SKM-1 (cell line): ENCODE measurements around the gene ZBTB9.
A peak's percentile ranks its signal among the peaks of the same experiment; 100 is the strongest.

Experiments used
- DNase-seq: peaks from one replicate; lab custom pipeline; 2025; ENCODE audit not compliant: unreplicated experiment; lab: John Stamatoyannopoulos, UW

The ZBTB9 gene

GRCh38 chr6:33433001-33433543 lies 21.3 kb upstream of the ZBTB9 start:
- no peak for DNase-seq

GRCh38 chr6:33433544-33434191 lies 20.7 kb upstream of the ZBTB9 start:
- no peak for DNase-seq

GRCh38 chr6:33434961-33435360 lies 19.4 kb upstream of the ZBTB9 start:
- no peak for DNase-seq

- no peak for DNase-seq
Measured at GRCh38 chr6:33437666-33438065, 16.7 kb upstream of the ZBTB9 start.

GRCh38 chr6:33438978-33439594 lies 15.3 kb upstream of the ZBTB9 start:
- no peak for DNase-seq

- DNase-seq, result no peak
Measured at GRCh38 chr6:33439956-33440648, 14.3 kb upstream of the ZBTB9 start.

- DNase-seq, result no peak
Measured at GRCh38 chr6:33440649-33441309, 13.6 kb upstream of the ZBTB9 start.

- DNase-seq, result no peak
Measured at GRCh38 chr6:33441457-33441856, 12.9 kb upstream of the ZBTB9 start.

- DNase-seq, result no peak
Measured at GRCh38 chr6:33442283-33442682, 12.1 kb upstream of the ZBTB9 start.

GRCh38 chr6:33443025-33443424 lies 11.4 kb upstream of the ZBTB9 start:
- DNase-seq, result no peak

- no peak for DNase-seq
Measured at GRCh38 chr6:33443619-33444504, 10.5 kb upstream of the ZBTB9 start.

GRCh38 chr6:33445119-33445603 lies 9.2 kb upstream of the ZBTB9 start:
- peak; percentile 64 for DNase-seq

- no peak for DNase-seq
Measured at GRCh38 chr6:33446356-33446755, 8.0 kb upstream of the ZBTB9 start.

GRCh38 chr6:33450434-33450833 lies 3.9 kb upstream of the ZBTB9 start:
- no peak for DNase-seq

GRCh38 chr6:33451606-33452005 lies 2.8 kb upstream of the ZBTB9 start:
- DNase-seq, result no peak

GRCh38 chr6:33452496-33452895 lies 1.9 kb upstream of the ZBTB9 start:
- DNase-seq, result no peak

GRCh38 chr6:33453393-33454008 lies 875 bp upstream of the ZBTB9 start:
- DNase-seq, result no peak

- no peak for DNase-seq
Measured at GRCh38 chr6:33455051-33455450, 675 bp downstream of the ZBTB9 start.

GRCh38 chr6:33456156-33456555 lies 1.8 kb downstream of the ZBTB9 start:
- DNase-seq, result no peak

GRCh38 chr6:33458676-33459075 lies 4.3 kb downstream of the ZBTB9 start:
- no peak for DNase-seq
